HL-60/S4 (cell line): ENCODE measurements around the gene FETUB.
"Not testable (repeated sequence)": the region's sequence is repeated elsewhere in the genome, so short reads cannot be mapped to it uniquely, and the experiment has no call there.

Source experiments
- in situ Hi-C: fragments of 300-500 bp; cut with MboI; formaldehyde crosslinking; loops from 2 replicates; pipeline ENCODE4 v1.14.3; 2022; ENCODE audit warnings: low sequenced_read_pairs

The FETUB gene

DNA sequence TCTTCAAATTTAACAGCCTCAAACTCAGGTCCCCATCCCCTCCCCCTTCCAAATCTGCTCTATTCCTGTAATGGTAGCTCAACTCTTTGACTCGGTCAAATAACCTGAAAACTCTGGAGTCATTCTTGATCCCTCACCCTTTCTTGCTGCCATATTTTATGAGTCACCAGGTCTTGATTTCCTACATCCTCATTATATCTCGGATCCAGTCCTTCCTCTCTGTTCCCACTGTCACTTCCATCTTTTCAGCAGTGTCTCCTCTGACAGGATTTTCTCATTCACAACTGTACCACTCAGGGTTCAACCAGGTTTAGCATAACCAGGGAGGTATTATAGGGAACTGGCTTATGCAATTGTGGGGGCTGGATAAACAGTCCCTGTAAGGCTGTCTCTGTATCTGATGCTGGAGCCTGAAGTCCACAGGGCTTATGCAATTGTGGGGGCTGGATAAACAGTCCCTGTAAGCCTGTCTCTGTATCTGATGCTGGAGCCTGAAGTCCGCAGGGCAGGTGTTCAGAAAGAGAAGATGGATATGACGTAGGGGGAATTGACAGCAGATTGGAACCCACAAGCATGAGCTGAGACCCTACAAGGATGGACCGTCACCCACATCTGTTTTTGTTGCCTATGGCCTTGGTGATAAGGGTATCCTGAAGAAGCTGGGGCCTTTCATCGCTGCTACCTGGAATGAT, 9.1 kb upstream of the FETUB start:
- in situ Hi-C loops = no loop called here

GRCh38 chr3:186633481-186633880, 6.7 kb upstream of the FETUB start:
- in situ Hi-C loops = no loop called here

DNA sequence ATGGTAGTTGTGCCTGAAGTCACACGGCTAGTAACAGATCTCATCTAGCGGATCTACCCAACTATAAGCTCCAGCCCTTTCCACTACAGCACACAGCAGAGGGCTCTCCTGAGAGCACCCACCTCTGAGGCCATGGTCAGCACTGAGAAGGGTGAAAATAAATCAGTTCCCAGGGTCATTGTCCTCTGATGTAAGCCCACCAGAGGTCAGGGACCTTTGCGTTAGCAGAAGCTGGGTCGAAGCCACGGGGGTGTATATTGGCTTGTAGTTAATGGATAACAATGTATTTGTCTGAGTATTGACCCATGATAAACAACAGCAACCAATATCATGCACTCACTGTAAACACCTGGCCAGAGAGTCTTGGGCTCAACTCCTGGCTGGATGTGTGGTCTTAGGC, 6.0 kb upstream of the FETUB start:
- in situ Hi-C loops = not testable (repeated sequence)

DNA sequence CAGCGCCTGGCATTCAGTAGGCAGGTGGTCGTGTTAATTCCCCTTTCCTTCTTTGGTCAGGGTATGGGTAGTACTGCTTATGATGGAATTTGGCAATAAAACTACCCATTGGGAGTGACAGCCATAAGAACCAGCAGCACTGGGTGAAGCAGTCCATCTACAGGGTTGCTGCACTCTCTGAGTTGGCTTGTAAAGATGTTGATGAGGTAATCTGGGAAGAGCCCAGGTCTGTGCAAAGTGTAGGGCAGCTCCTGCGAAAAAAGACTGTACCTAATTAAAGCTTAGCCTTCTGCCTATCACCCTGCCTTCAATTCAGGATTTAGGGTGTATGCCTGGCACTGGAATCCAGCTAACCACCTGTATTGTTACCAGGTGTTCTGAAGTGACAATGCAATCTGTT, 4.7 kb upstream of the FETUB start:
- in situ Hi-C loops = no loop called here

- in situ Hi-C loops = no loop called here
Observed at GRCh38 chr3:186636536-186636935, 3.7 kb upstream of the FETUB start.

GRCh38 chr3:186637686-186638085, 2.5 kb upstream of the FETUB start:
- in situ Hi-C loops = no loop called here

- in situ Hi-C loops = no loop called here
Observed at GRCh38 chr3:186638259-186638658, 1.9 kb upstream of the FETUB start.

GRCh38 chr3:186640473-186640818, 247 bp downstream of the FETUB start:
- in situ Hi-C loops = no loop called here

GRCh38 chr3:186640929-186641328, 730 bp downstream of the FETUB start:
- in situ Hi-C loops = no loop called here

GRCh38 chr3:186642014-186642413, 1.8 kb downstream of the FETUB start:
- in situ Hi-C loops = no loop called here

DNA sequence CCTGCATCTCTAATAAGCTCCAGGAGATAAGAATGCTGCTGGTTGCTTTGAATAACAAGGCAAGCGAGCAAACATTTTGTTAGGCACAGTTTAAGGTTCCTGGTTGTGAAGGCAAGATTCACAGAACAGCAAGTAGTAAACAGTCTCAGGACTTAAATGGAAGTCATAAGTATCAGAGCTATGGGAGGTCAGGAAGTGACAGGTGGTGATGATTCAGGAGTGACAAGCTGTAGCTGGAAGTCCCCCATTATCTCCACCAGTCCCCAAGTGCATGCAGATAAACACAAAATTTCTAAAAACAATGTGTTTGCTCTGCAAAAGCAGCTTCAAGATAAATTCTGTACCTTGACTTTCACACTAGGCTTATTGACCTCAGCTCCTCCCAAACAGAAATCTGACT, 3.3 kb downstream of the FETUB start:
- in situ Hi-C loops = no loop called here

- in situ Hi-C loops = no loop called here
Observed at GRCh38 chr3:186644683-186645082, 4.5 kb downstream of the FETUB start.

DNA sequence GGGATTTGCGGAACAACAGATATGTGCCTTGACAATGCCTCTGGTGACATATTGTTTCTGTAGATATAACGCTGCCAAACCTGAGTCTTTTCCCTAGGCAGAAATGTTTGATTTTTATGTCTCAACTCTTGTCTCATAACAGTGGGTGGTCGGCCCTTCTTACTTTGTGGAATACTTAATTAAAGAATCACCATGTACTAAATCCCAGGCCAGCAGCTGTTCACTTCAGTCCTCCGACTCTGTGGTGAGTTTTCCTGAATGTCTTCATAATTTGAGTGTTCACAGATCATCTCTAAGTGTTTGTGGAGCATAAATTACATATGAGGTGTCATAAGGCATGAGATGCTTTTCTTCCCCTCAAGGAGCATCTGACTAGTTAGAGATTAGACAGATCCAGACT, 5.9 kb downstream of the FETUB start:
- in situ Hi-C loops = no loop called here

- in situ Hi-C loops = no loop called here
Observed at GRCh38 chr3:186646841-186647240, 6.6 kb downstream of the FETUB start.

DNA sequence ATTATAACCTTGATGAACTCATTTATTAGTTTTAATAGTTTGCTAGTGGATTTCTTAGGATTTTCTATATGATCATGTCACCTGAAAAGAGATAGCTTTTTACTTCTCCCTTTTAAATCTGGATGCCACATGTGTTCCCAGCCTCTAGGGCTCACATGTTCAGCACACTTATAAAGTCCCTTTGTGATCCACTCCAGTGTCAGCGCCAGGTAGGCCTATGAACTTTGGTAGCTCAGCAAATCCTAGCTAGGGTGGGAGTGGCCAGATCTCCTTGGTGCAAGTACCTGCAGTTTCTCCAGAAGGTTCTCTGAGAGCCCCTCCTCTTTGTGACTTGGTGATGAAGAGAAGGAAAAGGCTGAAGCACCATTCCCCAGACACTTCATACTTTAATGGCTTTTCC, 8.7 kb downstream of the FETUB start:
- in situ Hi-C loops = no loop called here

GRCh38 chr3:186651678-186652215, 11.5 kb downstream of the FETUB start:
- in situ Hi-C loops = no loop called here

DNA sequence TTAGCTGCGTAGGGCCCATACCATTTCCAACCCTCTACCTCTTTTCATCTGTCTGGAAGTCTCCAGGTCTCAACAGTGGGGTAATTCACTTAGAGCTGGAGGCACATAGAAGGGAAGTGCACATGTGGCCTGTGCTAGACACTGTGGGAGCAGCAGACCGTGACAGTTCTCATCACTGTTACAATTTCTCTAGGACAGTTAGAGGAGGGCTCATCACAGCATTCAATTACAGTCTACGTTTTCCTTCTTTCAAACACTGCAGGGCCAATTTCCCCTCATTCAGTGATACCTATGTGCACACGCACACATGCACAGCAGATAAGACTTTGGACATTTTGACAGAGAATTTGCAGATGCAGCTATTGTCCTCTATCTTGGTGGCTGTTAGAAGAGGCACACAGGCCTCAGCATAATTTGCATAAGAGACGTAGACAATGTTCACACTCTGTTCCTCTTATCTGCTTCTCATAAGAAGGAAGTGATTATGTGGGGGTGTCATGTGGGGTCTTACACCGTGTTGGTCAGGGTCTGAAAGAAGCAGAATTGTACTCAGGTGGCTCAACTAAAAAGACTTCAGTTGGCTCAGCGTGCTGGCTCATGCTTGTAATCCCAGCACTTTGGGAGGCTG, 13.0 kb downstream of the FETUB start:
- in situ Hi-C loops = no loop called here

- in situ Hi-C loops = no loop called here
Observed at GRCh38 chr3:186653984-186654383, 13.8 kb downstream of the FETUB start.

- in situ Hi-C loops = no loop called here
Observed at GRCh38 chr3:186663361-186664118, 23.3 kb downstream of the FETUB start.

- in situ Hi-C loops = no loop called here
Observed at GRCh38 chr3:186664119-186664495, 23.9 kb downstream of the FETUB start.

DNA sequence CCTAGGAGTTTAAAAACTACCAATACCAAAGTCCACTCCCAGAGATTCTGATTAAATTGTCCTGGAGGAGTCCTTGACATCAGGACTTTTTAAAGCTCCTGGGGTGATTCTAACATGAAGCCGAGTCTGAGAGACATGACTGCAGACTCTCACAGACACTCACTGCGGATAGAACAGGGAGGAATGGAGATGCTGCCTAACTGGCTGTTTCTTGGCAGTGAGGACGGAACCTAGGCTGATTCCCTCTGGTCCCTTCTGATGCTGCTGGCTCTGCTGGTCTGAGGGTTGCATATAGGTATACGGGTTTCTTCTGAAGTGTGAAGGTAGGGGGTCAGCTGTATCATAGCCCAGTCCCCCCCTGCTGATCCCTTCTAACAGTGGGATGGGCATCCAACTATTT, 24.3 kb downstream of the FETUB start:
- in situ Hi-C loops = no loop called here

DNA sequence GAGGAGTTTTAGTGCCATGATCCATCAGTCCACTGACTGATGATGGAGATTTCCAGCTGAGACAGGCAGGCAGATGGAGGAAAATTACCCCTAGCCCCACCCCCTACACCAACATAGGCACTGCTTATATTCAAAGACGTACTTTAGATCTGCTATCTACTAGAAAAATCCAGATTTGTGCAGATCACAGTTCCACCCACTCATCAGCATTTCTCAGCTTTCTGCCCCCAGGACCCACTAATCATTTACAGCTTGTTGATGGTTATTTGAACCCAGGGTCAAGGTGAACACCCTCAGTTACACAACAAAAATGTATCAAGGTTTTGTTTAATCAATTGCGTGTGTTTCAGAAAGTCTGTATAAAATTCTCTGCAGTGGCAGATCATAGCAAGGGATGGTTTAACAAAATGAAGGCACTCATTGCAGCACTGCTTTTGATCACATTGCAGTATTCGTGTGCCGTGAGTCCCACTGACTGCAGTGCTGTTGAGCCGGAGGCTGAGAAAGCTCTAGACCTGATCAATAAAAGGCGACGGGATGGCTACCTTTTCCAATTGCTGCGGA, 25.5 kb downstream of the FETUB start, which contains the start of gene HRG:
HRG (plus strand) TSS at position 390 of the 564 bp plus-strand sequence; CDS start at position 408, 18 bp downstream.
- in situ Hi-C loops = no loop called here
